ENCODE measurements around the gene POLA2.

DNA sequence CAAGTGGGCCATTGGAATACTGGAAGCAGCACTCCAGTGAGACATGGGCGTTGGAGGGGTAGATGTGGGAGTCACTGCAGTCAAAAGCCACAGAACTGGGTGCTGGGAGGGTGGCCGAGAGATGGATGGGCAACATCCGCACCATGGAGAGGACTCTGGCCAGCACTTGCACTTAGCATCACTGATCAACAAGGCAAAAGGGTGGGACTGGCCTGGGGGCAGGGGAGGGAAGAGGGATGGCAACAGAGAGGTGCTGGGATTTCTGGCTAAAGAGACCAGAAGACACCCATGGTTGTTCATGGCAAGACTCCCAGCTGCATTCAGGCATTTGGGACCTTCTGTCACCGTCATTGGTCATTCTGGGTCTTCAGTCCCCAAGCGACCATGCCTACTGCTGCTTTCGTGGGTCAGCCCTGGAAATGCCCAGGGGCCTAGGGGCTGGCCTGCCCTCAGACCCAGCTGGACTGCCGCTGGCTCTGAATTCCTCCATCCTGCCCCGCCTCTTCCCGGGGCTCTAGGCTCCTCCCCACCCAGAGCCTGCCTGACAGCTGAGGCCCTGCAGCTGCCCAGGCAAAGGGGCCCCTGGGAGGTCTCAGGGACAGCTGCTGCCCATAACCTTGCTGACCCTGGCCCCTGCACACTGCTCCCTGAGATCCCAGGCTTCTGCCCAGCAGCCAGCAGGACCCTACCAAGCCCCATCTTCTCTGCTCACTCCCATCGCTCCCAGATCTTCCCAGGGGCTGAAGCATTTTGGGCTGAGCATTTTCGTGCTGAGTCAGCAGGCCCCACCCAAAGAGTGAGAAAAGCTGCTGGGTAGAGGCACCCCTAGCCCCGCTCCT is 39.9 kb downstream of the POLA2 start:
- TF ChIP-seq ZFP30 (CRISPR knock-in tag; IDR thresholded peaks at IDR 0.05) (no peak), BACH2 (CRISPR knock-in tag; IDR thresholded peaks at IDR 0.05; ENCODE audit: borderline replicate concordance) (no peak), ARNTL (CRISPR knock-in tag; IDR thresholded peaks at IDR 0.05; ENCODE audit: borderline replicate concordance, low read depth) (no peak), ZNF565 (CRISPR knock-in tag; conservative IDR thresholded peaks at IDR 0.05; ENCODE audit: low read depth) (no peak), GLIS3 (CRISPR knock-in tag; IDR thresholded peaks at IDR 0.05) (no peak)
- TF ChIP-seq, protein P1, sequence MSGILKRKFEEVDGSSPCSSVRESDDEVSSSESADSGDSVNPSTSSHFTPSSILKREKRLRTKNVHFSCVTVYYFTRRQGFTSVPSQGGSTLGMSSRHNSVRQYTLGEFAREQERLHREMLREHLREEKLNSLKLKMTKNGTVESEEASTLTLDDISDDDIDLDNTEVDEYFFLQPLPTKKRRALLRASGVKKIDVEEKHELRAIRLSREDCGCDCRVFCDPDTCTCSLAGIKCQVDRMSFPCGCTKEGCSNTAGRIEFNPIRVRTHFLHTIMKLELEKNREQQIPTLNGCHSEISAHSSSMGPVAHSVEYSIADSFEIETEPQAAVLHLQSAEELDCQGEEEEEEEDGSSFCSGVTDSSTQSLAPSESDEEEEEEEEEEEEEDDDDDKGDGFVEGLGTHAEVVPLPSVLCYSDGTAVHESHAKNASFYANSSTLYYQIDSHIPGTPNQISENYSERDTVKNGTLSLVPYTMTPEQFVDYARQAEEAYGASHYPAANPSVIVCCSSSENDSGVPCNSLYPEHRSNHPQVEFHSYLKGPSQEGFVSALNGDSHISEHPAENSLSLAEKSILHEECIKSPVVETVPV (CRISPR knock-in tag; IDR thresholded peaks at IDR 0.05), result no peak

Measured in SK-N-SH treated with all-trans-retinoic acid at 6 μM for 48 hours (cell line).